ENCODE data around the gene PPM1J. TPM values are rescaled to one million over a fixed set of nuclear protein-coding genes. Genes with fewer than 3 reads are reported as not detected.

The PPM1J gene
- total and polyA plus RNA-seq, 9 of the 15 experiments (the other 6 are each of a cell fraction or from before 2014, with no cell fraction given) = 0.25 to 10.5 (median 4.2) TPM

DNA sequence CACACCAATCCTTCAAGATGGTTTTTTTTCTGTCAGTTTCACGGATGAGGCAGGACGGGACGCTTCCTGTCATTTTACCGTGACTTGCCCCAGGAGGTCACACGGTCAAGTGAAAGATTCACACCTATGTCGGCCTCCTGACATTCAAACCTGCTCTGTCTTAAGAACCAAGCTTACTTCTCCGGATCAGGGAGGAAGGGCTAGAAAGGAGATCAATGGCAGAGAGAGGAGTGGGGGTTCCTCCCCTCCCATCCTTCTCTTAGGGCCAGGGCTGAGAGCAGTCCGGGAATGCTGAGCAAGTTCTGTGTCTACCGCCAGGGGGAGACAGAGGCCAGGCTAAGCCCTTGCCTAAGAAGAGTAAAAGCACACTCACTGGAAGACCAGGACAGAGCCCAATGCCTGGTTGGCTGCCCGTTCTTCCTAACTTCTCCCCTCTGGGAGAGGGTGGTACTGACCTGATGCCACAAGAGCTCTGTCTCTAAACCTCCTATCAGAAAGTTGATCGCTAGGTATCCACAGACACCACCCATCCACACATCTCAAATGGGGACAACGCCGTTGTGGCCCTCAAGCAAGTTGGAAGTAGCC, 1.1 kb upstream of the PPM1J start (continued):
- TF ChIP-seq, protein P1, sequence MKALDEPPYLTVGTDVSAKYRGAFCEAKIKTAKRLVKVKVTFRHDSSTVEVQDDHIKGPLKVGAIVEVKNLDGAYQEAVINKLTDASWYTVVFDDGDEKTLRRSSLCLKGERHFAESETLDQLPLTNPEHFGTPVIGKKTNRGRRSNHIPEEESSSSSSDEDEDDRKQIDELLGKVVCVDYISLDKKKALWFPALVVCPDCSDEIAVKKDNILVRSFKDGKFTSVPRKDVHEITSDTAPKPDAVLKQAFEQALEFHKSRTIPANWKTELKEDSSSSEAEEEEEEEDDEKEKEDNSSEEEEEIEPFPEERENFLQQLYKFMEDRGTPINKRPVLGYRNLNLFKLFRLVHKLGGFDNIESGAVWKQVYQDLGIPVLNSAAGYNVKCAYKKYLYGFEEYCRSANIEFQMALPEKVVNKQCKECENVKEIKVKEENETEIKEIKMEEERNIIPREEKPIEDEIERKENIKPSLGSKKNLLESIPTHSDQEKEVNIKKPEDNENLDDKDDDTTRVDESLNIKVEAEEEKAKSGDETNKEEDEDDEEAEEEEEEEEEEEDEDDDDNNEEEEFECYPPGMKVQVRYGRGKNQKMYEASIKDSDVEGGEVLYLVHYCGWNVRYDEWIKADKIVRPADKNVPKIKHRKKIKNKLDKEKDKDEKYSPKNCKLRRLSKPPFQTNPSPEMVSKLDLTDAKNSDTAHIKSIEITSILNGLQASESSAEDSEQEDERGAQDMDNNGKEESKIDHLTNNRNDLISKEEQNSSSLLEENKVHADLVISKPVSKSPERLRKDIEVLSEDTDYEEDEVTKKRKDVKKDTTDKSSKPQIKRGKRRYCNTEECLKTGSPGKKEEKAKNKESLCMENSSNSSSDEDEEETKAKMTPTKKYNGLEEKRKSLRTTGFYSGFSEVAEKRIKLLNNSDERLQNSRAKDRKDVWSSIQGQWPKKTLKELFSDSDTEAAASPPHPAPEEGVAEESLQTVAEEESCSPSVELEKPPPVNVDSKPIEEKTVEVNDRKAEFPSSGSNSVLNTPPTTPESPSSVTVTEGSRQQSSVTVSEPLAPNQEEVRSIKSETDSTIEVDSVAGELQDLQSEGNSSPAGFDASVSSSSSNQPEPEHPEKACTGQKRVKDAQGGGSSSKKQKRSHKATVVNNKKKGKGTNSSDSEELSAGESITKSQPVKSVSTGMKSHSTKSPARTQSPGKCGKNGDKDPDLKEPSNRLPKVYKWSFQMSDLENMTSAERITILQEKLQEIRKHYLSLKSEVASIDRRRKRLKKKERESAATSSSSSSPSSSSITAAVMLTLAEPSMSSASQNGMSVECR (CRISPR knock-in tag; IDR thresholded peaks at IDR 0.05) = peak; percentile 44; the same call in 1 of the 2 replicates
- TF ChIP-seq U2AF2 (optimal IDR thresholded peaks at IDR 0.05; ENCODE audit: low read depth, low read length) = no peak
- TF ChIP-seq ZNF316 (IDR thresholded peaks at IDR 0.05) = no peak
- TF ChIP-seq ZNF696 (CRISPR knock-in tag; conservative IDR thresholded peaks at IDR 0.05) = no peak
- no peak for TF ChIP-seq PURB (CRISPR knock-in tag; IDR thresholded peaks at IDR 0.05; ENCODE audit: low read depth)
- TF ChIP-seq, protein P2, sequence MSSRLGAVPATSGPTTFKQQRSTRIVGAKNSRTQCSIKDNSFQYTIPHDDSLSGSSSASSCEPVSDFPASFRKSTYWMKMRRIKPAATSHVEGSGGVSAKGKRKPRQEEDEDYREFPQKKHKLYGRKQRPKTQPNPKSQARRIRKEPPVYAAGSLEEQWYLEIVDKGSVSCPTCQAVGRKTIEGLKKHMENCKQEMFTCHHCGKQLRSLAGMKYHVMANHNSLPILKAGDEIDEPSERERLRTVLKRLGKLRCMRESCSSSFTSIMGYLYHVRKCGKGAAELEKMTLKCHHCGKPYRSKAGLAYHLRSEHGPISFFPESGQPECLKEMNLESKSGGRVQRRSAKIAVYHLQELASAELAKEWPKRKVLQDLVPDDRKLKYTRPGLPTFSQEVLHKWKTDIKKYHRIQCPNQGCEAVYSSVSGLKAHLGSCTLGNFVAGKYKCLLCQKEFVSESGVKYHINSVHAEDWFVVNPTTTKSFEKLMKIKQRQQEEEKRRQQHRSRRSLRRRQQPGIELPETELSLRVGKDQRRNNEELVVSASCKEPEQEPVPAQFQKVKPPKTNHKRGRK (tag; IDR thresholded peaks at IDR 0.05) = no peak
- no peak for TF ChIP-seq BRD4 (IDR thresholded peaks at IDR 0.05)
- TF ChIP-seq KDM5B (IDR thresholded peaks at IDR 0.05; ENCODE audit: insufficient replicate concordance, low read depth, low read length) = no peak
- no peak for TF ChIP-seq KDM4B (IDR thresholded peaks at IDR 0.05; ENCODE audit: borderline replicate concordance in 2 of 2, low read depth in 1 of 2)
- no peak for TF ChIP-seq TAF9B (IDR thresholded peaks at IDR 0.05; ENCODE audit: partially characterized antibody)
- TF ChIP-seq, protein P3, sequence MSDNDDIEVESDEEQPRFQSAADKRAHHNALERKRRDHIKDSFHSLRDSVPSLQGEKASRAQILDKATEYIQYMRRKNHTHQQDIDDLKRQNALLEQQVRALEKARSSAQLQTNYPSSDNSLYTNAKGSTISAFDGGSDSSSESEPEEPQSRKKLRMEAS (CRISPR knock-in tag; IDR thresholded peaks at IDR 0.05) = 0 out of 2 replicates have a peak, but pooled peaks have one; percentile 30
- no peak for TF ChIP-seq NFYB (IDR thresholded peaks at IDR 0.05; ENCODE audit: extremely low read depth, insufficient read length)
- no peak for TF ChIP-seq EHMT2 (IDR thresholded peaks at IDR 0.05)
- TF ChIP-seq EWSR1 (IDR thresholded peaks at IDR 0.05; ENCODE audit: borderline replicate concordance, low read depth, partially characterized antibody) = no peak
- TF ChIP-seq ZNF785 (CRISPR knock-in tag; IDR thresholded peaks at IDR 0.05) = no peak
- no peak for TF ChIP-seq SRSF9 (IDR thresholded peaks at IDR 0.05; ENCODE audit: borderline replicate concordance, low read depth, low read length)
- no peak for TF ChIP-seq PTBP1 (IDR thresholded peaks at IDR 0.05; ENCODE audit: low read depth, low read length)
